ENCODE data around the gene TMEM132D. TPM values are rescaled to one million over a fixed set of nuclear protein-coding genes. Genes with fewer than 3 reads are reported as not detected.
"Not testable (repeated sequence)": the region's sequence is repeated elsewhere in the genome, so short reads cannot be mapped to it uniquely, and the experiment has no call there.

TMEM132D gene
- total and polyA plus RNA-seq, 5 donors from 2014 or later, result not detected

GRCh38 chr12:129538724-129539335, 365.0 kb downstream of the TMEM132D start:
- H3K27me3 ChIP-seq (ENCODE audit: control insufficient read depth, insufficient read depth, low read length); H3K4me1 Mint-ChIP-seq; H3K27me3 Mint-ChIP-seq; ATAC-seq (ENCODE audit: low read depth in 2 of 2); H3K27ac ChIP-seq (ENCODE audit: insufficient read depth, low read length, poor library complexity, severe bottlenecking); H3K36me3 ChIP-seq (ENCODE audit: control insufficient read depth, insufficient read depth, low read length); DNase-seq; H3K4me1 ChIP-seq (ENCODE audit: control insufficient read depth, insufficient read depth, low read length, poor library complexity, severe bottlenecking); H3K9me3 ChIP-seq (ENCODE audit: control insufficient read depth in 2 of 2, low read length in 2 of 2); H3K4me3 Mint-ChIP-seq; H3K4me3 ChIP-seq (ENCODE audit: low read depth, low read length); H3K36me3 Mint-ChIP-seq: not testable (repeated sequence)
- Mint-ChIP-seq H3K9me3 (peaks cover 0 to 18% (median 9%) of the 10 kb centered on the region in 7 donors), H3K27ac (peak overlapping the region in 1 of 3 donors; percentile 52)

DNA sequence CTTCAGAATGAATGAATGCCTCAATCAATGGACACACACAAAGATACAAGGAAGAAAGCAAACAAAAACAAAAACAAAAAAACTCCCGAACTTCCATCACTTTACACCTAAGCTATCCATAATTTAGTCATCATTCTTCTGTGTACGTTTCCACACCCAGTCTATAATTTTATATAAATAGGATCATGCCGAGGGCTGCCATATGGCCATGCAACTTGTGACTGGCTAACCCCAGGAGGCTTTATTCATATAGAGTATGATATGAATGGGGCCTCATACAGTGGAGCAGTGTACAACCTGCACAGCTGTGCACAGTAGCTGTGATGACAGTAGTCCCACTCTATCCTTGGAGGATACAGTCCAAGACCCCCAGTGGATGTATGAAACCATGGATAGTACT, 365.7 kb downstream of the TMEM132D start:
- Histone ChIP-seq H3K4me1 (ENCODE audit: control insufficient read depth, insufficient read depth, low read length, poor library complexity, severe bottlenecking) (no peaks in the 10 kb centered on the region), H3K27me3 (ENCODE audit: control insufficient read depth, insufficient read depth, low read length) (no peaks in the 10 kb centered on the region), H3K27ac (ENCODE audit: insufficient read depth, low read length, poor library complexity, severe bottlenecking) (no peak overlapping the region), H3K36me3 (ENCODE audit: control insufficient read depth, insufficient read depth, low read length) (no peaks in the 10 kb centered on the region), H3K9me3 (ENCODE audit: control insufficient read depth in 2 of 2, low read length in 2 of 2) (peaks cover 0 to 6% of the 10 kb centered on the region in 2 experiments), H3K4me3 (ENCODE audit: low read depth, low read length) (no peak overlapping the region)
- no peak overlapping the region for H3K4me3 Mint-ChIP-seq
- no peaks in the 10 kb centered on the region for H3K27me3 Mint-ChIP-seq
- DNase-seq (no peak), ATAC-seq (ENCODE audit: low read depth in 2 of 2) (no peak)
- peaks cover 0 to 18% (median 9%) of the 10 kb centered on the region in 7 donors for H3K9me3 Mint-ChIP-seq
- no peaks in the 10 kb centered on the region for H3K36me3 Mint-ChIP-seq
- no peaks in the 10 kb centered on the region for H3K4me1 Mint-ChIP-seq
- no peak overlapping the region for H3K27ac Mint-ChIP-seq

DNA sequence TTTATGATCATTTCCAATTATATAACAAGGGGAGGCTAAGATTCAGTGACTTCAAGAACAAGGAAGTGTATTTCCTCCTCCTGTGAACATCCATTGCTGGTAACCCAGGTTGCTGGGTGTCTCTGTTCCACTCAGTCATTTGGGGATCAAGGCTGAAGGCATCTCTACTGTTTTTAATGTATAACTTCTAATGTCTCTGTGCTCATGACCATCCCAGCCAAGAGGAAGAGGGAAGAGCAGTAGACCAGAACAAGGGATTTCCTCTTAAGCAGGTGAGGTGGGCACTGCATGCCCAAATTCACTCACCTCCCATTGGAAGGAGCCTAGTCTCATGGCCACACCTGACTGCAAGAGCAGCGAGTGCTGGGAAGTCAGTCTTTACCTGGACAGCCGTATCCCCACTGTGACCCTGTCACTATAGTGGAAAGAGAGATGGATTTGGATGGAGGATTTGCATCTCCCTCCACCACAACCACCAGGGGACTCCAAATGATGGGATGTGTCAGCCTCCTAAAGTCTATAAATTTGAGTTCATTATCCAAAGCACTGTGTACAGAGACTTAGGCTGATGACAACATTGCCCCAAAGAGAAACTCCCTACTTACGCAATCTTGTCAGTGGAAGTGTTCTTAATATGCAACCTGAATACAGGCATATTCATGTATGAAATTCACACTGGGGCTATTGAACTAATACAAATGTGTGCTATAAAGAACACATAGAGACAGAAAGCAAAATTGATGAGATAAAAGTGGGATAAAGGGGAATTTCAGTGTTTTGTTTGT, 368.7 kb downstream of the TMEM132D start:
- Histone ChIP-seq H3K36me3 (ENCODE audit: control insufficient read depth, insufficient read depth, low read length) (no peaks in the 10 kb centered on the region), H3K27me3 (ENCODE audit: control insufficient read depth, insufficient read depth, low read length) (no peaks in the 10 kb centered on the region), H3K9me3 (ENCODE audit: control insufficient read depth in 2 of 2, low read length in 2 of 2) (peaks cover 0 to 6% of the 10 kb centered on the region in 2 experiments), H3K4me3 (ENCODE audit: low read depth, low read length) (no peak overlapping the region), H3K27ac (ENCODE audit: insufficient read depth, low read length, poor library complexity, severe bottlenecking) (no peak overlapping the region), H3K4me1 (ENCODE audit: control insufficient read depth, insufficient read depth, low read length, poor library complexity, severe bottlenecking) (no peaks in the 10 kb centered on the region)
- Mint-ChIP-seq H3K36me3 (no peaks in the 10 kb centered on the region), H3K9me3 (peaks cover 0 to 16% (median 8%) of the 10 kb centered on the region in 7 donors), H3K27ac (no peak overlapping the region), H3K4me1 (no peaks in the 10 kb centered on the region), H3K27me3 (no peaks in the 10 kb centered on the region), H3K4me3 (no peak overlapping the region)
- no peak for ATAC-seq (ENCODE audit: low read depth in 2 of 2)
- no peak for DNase-seq

DNA sequence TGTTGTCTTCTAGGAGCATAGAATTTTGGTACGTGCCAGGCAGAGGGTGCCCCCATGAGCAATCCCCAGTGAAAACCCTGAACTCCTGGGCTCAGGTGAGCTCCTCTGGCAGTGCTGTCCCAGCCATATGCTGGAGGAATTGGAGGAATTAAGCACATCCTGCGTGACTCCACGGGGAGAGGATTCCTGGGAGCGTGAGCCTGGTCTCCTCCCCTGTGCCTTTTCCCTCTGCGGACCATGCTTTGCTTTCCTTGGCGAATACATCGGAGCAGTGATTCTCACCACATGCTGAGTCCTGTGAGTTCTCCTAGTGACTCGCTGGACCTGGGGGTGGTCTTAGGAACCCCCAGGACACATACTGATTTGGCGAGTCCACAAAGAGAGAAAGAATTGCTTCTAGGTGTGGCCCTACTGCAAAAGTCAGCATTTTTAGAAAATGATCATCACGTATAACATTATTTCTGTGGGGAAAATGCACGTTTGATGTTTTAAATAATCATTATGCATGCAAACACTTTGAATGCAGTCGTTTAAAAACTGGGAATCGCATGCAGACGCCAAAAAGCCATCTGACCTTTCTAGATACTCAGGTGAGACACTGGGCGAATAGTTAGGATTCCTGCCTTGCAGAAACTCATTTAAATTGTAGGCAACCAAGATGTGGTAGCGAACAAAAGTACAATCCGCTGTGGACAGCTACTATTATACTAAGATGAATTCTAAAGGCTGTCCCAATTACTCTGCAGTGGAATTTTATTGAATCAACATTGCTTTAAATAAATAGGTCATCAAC, 370.9 kb downstream of the TMEM132D start:
- Mint-ChIP-seq H3K36me3 (no peaks in the 10 kb centered on the region), H3K4me3 (no peak overlapping the region), H3K4me1 (no peaks in the 10 kb centered on the region), H3K27ac (no peak overlapping the region), H3K9me3 (peaks cover 0 to 20% (median 9%) of the 10 kb centered on the region in 7 donors), H3K27me3 (no peaks in the 10 kb centered on the region)
- ATAC-seq (ENCODE audit: low read depth in 2 of 2) (no peak), DNase-seq (no peak)
- H3K4me3 ChIP-seq (ENCODE audit: low read depth, low read length), result no peak overlapping the region
- H3K27ac ChIP-seq (ENCODE audit: insufficient read depth, low read length, poor library complexity, severe bottlenecking), result no peak overlapping the region
- no peaks in the 10 kb centered on the region for H3K27me3 ChIP-seq (ENCODE audit: control insufficient read depth, insufficient read depth, low read length)
- H3K9me3 ChIP-seq (ENCODE audit: control insufficient read depth in 2 of 2, low read length in 2 of 2), result no peaks in the 10 kb centered on the region
- no peaks in the 10 kb centered on the region for H3K36me3 ChIP-seq (ENCODE audit: control insufficient read depth, insufficient read depth, low read length)
- H3K4me1 ChIP-seq (ENCODE audit: control insufficient read depth, insufficient read depth, low read length, poor library complexity, severe bottlenecking), result no peaks in the 10 kb centered on the region

DNA sequence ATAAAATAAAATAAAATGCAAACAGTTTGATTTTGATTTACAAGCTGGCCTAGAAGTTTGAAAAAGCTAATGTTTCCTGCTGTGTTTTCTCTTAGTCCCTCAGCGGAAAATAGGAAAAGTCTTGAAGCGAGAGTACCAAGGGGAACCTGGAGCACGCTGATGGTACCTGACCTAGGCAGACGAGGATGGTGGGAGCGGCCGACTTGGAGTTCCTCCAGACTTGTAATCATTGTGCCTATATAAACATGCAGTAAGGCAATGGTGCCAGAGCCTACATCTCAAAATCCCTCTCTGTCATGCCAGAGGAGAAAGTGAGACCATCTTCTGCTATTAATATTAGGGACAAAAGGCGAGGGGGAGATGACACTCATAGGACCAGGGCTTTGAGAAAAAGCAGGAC, 371.7 kb downstream of the TMEM132D start:
- Mint-ChIP-seq H3K9me3 (peaks cover 0 to 14% (median 8%) of the 10 kb centered on the region in 7 donors), H3K4me3 (no peak overlapping the region), H3K27me3 (no peaks in the 10 kb centered on the region), H3K36me3 (no peaks in the 10 kb centered on the region), H3K4me1 (no peaks in the 10 kb centered on the region), H3K27ac (no peak overlapping the region)
- H3K9me3 ChIP-seq (ENCODE audit: control insufficient read depth in 2 of 2, low read length in 2 of 2), result peaks cover 0 to 2% of the 10 kb centered on the region in 2 experiments
- ATAC-seq (ENCODE audit: low read depth in 2 of 2) (no peak), DNase-seq (no peak)
- no peak overlapping the region for H3K27ac ChIP-seq (ENCODE audit: insufficient read depth, low read length, poor library complexity, severe bottlenecking)
- H3K4me1 ChIP-seq (ENCODE audit: control insufficient read depth, insufficient read depth, low read length, poor library complexity, severe bottlenecking), result no peaks in the 10 kb centered on the region
- no peaks in the 10 kb centered on the region for H3K27me3 ChIP-seq (ENCODE audit: control insufficient read depth, insufficient read depth, low read length)
- no peaks in the 10 kb centered on the region for H3K36me3 ChIP-seq (ENCODE audit: control insufficient read depth, insufficient read depth, low read length)
- no peak overlapping the region for H3K4me3 ChIP-seq (ENCODE audit: low read depth, low read length)

- Mint-ChIP-seq H3K4me3 (no peak overlapping the region), H3K36me3 (no peaks in the 10 kb centered on the region), H3K4me1 (no peaks in the 10 kb centered on the region), H3K27ac (no peak overlapping the region), H3K9me3 (peaks cover 0 to 14% (median 5%) of the 10 kb centered on the region in 7 donors), H3K27me3 (no peaks in the 10 kb centered on the region)
- Histone ChIP-seq H3K9me3 (ENCODE audit: control insufficient read depth in 2 of 2, low read length in 2 of 2) (peaks cover 0 to 2% of the 10 kb centered on the region in 2 experiments), H3K4me1 (ENCODE audit: control insufficient read depth, insufficient read depth, low read length, poor library complexity, severe bottlenecking) (no peaks in the 10 kb centered on the region), H3K27me3 (ENCODE audit: control insufficient read depth, insufficient read depth, low read length) (no peaks in the 10 kb centered on the region), H3K4me3 (ENCODE audit: low read depth, low read length) (no peak overlapping the region), H3K36me3 (ENCODE audit: control insufficient read depth, insufficient read depth, low read length) (no peaks in the 10 kb centered on the region), H3K27ac (ENCODE audit: insufficient read depth, low read length, poor library complexity, severe bottlenecking) (no peak overlapping the region)
- DNase-seq (no peak), ATAC-seq (ENCODE audit: low read depth in 2 of 2) (no peak)
Observed at GRCh38 chr12:129530984-129531383, 372.8 kb downstream of the TMEM132D start.

- no peaks in the 10 kb centered on the region for H3K36me3 ChIP-seq (ENCODE audit: control insufficient read depth, insufficient read depth, low read length)
- H3K27me3 ChIP-seq (ENCODE audit: control insufficient read depth, insufficient read depth, low read length), result no peaks in the 10 kb centered on the region
- Mint-ChIP-seq H3K4me1 (no peaks in the 10 kb centered on the region), H3K27me3 (no peaks in the 10 kb centered on the region), H3K9me3 (peaks cover 0 to 14% (median 4%) of the 10 kb centered on the region in 7 donors), H3K4me3 (no peak overlapping the region), H3K27ac (no peak overlapping the region), H3K36me3 (no peaks in the 10 kb centered on the region)
- ATAC-seq (ENCODE audit: low read depth in 2 of 2) (no peak), DNase-seq (no peak)
- H3K4me1 ChIP-seq (ENCODE audit: control insufficient read depth, insufficient read depth, low read length, poor library complexity, severe bottlenecking), result no peaks in the 10 kb centered on the region
- no peak overlapping the region for H3K27ac ChIP-seq (ENCODE audit: insufficient read depth, low read length, poor library complexity, severe bottlenecking)
- no peak overlapping the region for H3K4me3 ChIP-seq (ENCODE audit: low read depth, low read length)
- peaks cover 0 to 2% of the 10 kb centered on the region in 2 experiments for H3K9me3 ChIP-seq (ENCODE audit: control insufficient read depth in 2 of 2, low read length in 2 of 2)
Observed at GRCh38 chr12:129530517-129530916, 373.3 kb downstream of the TMEM132D start.
